Measurements from ENCODE around the gene ITGA8. TPM values are rescaled to one million over a fixed set of nuclear protein-coding genes. Genes with fewer than 3 reads are reported as not detected.

The ITGA8 gene
- total and polyA plus RNA-seq, 9 of the 15 experiments (the other 6 are each of a cell fraction or from before 2014, with no cell fraction given): 0.01 to 0.07 (median 0.04) TPM; not detected in 5

- Histone ChIP-seq H2AFZ (ENCODE audit: low read depth, low read length) (no peak overlapping the region), H3K4me1 (replicated peaks in 1 of 2; ENCODE audit: control insufficient read depth in 2 of 2, insufficient read depth in 2 of 2, low read length in 2 of 2) (peaks cover 0 to 2% of the 10 kb centered on the region in 2 experiments; a peak in 1 of 5 replicates), H3K79me2 (ENCODE audit: control insufficient read depth, insufficient read depth, low read length) (no peaks in the 10 kb centered on the region), H3K9me3 (replicated peaks; ENCODE audit: control insufficient read depth, insufficient read depth, low read depth, low read length) (no peaks in the 10 kb centered on the region), H4K20me1 (replicated peaks; ENCODE audit: control insufficient read depth, insufficient read depth, low read length) (no peaks in the 10 kb centered on the region), H3K36me3 (ENCODE audit: control insufficient read depth, insufficient read depth, low read length) (no peaks in the 10 kb centered on the region), H3K9ac (ENCODE audit: insufficient read depth in 1 of 2, low read depth in 2 of 2, low read length in 2 of 2) (no peak overlapping the region), H3K27ac (ENCODE audit: extremely low read depth, low read depth, low read length) (no peak overlapping the region), H3K4me2 (ENCODE audit: insufficient read depth, low read length) (no peak overlapping the region), H3K4me3 (no peak overlapping the region), H3K9me1 (ENCODE audit: control insufficient read depth, insufficient read depth, low read length) (no peaks in the 10 kb centered on the region), H3K27me3 (ENCODE audit: control insufficient read depth in 2 of 2, insufficient read depth in 2 of 2, low read length in 2 of 2) (no peaks in the 10 kb centered on the region)
- intact Hi-C loops (cut with micrococcal nuclease) (no loop called here), in situ Hi-C loops (cut with MboI) (no loop called here)
- BruUV-seq (replicated peaks): no TSS peak
- DNase-seq (ENCODE audit: extremely low read depth in 1 of 4, low spot score in 3 of 4) (peak in 1 of 4 experiments; percentile 18), FAIRE-seq (no peak), ATAC-seq (no peak)
- TF ChIP-seq MEF2A (IDR thresholded peaks at IDR 0.05; ENCODE audit: control insufficient read depth, low read depth, low read length): peak; percentile 48; the same call in 1 of the 2 replicates
- TF ChIP-seq RBM25 (IDR thresholded peaks at IDR 0.05; ENCODE audit: low read depth, low read length, severe bottlenecking): peak; percentile 88
- TF ChIP-seq, protein P1, sequence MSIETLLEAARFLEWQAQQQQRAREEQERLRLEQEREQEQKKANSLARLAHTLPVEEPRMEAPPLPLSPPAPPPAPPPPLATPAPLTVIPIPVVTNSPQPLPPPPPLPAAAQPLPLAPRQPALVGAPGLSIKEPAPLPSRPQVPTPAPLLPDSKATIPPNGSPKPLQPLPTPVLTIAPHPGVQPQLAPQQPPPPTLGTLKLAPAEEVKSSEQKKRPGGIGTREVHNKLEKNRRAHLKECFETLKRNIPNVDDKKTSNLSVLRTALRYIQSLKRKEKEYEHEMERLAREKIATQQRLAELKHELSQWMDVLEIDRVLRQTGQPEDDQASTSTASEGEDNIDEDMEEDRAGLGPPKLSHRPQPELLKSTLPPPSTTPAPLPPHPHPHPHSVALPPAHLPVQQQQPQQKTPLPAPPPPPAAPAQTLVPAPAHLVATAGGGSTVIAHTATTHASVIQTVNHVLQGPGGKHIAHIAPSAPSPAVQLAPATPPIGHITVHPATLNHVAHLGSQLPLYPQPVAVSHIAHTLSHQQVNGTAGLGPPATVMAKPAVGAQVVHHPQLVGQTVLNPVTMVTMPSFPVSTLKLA (conservative IDR thresholded peaks at IDR 0.05): 0 out of 4 replicates have a peak, but pooled peaks of 1 of the 2 experiments have one; percentile 16
- 0 out of 4 replicates have a peak, but pooled peaks of 1 of the 2 experiments have one; percentile 32 for TF ChIP-seq KDM1A (IDR thresholded peaks at IDR 0.05)
- peak; percentile 80; the same call in 1 of the 2 replicates for TF ChIP-seq SMARCA5 (IDR thresholded peaks at IDR 0.05)
- no peak for TF ChIP-seq PYGO2 (tag; IDR thresholded peaks at IDR 0.05)
- peak; percentile 88 for TF ChIP-seq BCOR (IDR thresholded peaks at IDR 0.05)
- TF ChIP-seq, protein P2, sequence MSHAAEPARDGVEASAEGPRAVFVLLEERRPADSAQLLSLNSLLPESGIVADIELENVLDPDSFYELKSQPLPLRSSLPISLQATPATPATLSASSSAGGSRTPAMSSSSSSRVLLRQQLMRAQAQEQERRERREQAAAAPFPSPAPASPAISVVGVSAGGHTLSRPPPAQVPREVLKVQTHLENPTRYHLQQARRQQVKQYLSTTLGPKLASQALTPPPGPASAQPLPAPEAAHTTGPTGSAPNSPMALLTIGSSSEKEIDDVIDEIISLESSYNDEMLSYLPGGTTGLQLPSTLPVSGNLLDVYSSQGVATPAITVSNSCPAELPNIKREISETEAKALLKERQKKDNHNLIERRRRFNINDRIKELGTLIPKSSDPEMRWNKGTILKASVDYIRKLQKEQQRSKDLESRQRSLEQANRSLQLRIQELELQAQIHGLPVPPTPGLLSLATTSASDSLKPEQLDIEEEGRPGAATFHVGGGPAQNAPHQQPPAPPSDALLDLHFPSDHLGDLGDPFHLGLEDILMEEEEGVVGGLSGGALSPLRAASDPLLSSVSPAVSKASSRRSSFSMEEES (CRISPR knock-in tag; IDR thresholded peaks at IDR 0.05): no peak
- TF ChIP-seq HDAC2 (IDR thresholded peaks at IDR 0.05): peak; percentile 41; the same call in 1 of the 2 replicates
- 7% methylated on average over 2 of the region's 2 CpGs for WGBS (ENCODE audit: insufficient coverage, low coverage, missing lambda C conversion rate)
- ChIA-PET POLR2A (no interaction called here), CTCF (ENCODE audit: low intra/inter-chr PET ratio) (interaction anchor here (0.7 kb wide), 1 partner anchor 40 kb away, joined by 7 read pairs; no protein-coding TSS in a partner anchor)
Observed at GRCh38 chr10:15764892-15765454, 45.3 kb upstream of the ITGA8 start.
